HepG2 (cell line): ENCODE measurements around the gene FLAD1. TPM values are rescaled to one million over a fixed set of nuclear protein-coding genes. Genes with fewer than 3 reads are reported as not detected.

Experiments used
- ATAC-seq: fragments of 200-7000 bp; cut with Tn5 transposase; 3 replicates; pipeline ENCODE4 v1.9.1; 2020; ENCODE audit warnings: mild to moderate bottlenecking, moderate library complexity
- Bru-seq: library from RNA; stranded (reverse); fragments of 400-500 nt; gene quantifications from one replicate; lab custom pipeline; 2021; lab: Mats Ljungman, UMichigan
- BruChase-seq, 2 experiments: library from RNA; stranded (reverse); fragments of 400-500 nt; gene quantifications; one replicate each; lab custom pipeline; 2021; lab: Mats Ljungman, UMichigan
- BruUV-seq: library from RNA; stranded (reverse); fragments of 400-500 nt; replicated peaks from 2 replicates; lab custom pipeline; 2021; lab: Mats Ljungman, UMichigan
- CTCF ChIA-PET: fragments of 300-600 bp; formaldehyde crosslinking; extraction: SDS; loops from one replicate; lab custom pipeline; 2021; ENCODE audit warnings: low total read pairs, inconsistent platforms, low intra/inter-chr PET ratio; lab: Yijun Ruan, JAX
- POLR2A ChIA-PET: fragments of 350-600 bp; sonication (Branson Sonifier 250); formaldehyde crosslinking; loops from one replicate; lab custom pipeline; 2020; ENCODE audit warnings: antibody characterized with exemption, inconsistent platforms; lab: Yijun Ruan, JAX
- DNase-seq: peaks from one replicate; pipeline ENCODE4 v3.0.0-alpha.2; 2015; ENCODE audit warnings: low spot score
- FAIRE-seq: peaks from 3 replicates; lab custom pipeline; 2011; peaks lifted over from hg19 to GRCh38; lab: Jason Lieb, UNC
- H2AFZ ChIP-seq: one replicate; pipeline ENCODE4 v1.6.1; 2011; ENCODE audit warnings: low read length, inconsistent platforms
- H3K27ac ChIP-seq: fragments of 300-600 bp; 3 replicates; pipeline ENCODE4 v1.8.0; 2011; ENCODE audit warnings: mixed run types, mild to moderate bottlenecking, mixed read lengths, low read length, inconsistent platforms; ENCODE audit not compliant: insufficient read depth; ENCODE audit errors: extremely low read length
- H3K27me3 ChIP-seq, 2 experiments: fragments of 200-600 bp in 1 of 2; 2 replicates in 1 of 2; 3 replicates in 1 of 2; pipeline versions ENCODE4 v1.6.0 to v1.8.0; 2011; ENCODE audit warnings: low read length in 2 of 2, mild to moderate bottlenecking in 2 of 2, moderate library complexity in 2 of 2, inconsistent platforms in 1 of 2; ENCODE audit not compliant: insufficient read depth in 2 of 2, control insufficient read depth in 1 of 2
- H3K36me3 ChIP-seq, 2 experiments: fragments of 200-600 bp in 1 of 2; replicated peaks in 1 of 2; 2 replicates in 1 of 2; 3 replicates in 1 of 2; pipeline versions ENCODE4 v1.5.1 to v1.8.0; 2011; ENCODE audit warnings: low read length in 2 of 2, inconsistent platforms in 1 of 2; ENCODE audit not compliant: insufficient read depth in 2 of 2, control insufficient read depth in 1 of 2
- H3K4me1 ChIP-seq: 2 replicates; pipeline ENCODE4 v1.5.1; 2012; ENCODE audit warnings: low read length, inconsistent platforms; ENCODE audit not compliant: insufficient read depth
- H3K4me2 ChIP-seq: 2 replicates; pipeline ENCODE4 v1.6.0; 2011; ENCODE audit warnings: low read depth, low read length, inconsistent platforms
- H3K4me3 ChIP-seq, 3 experiments: fragments of 200-600 bp in 1 of 3; sonication (generic), shearing (Covaris generic) in 1 of 3; replicated peaks in 1 of 3; 2 replicates each; pipeline ENCODE4 v1.5.1; 2011 to 2016; ENCODE audit warnings: low read length in 3 of 3, inconsistent platforms in 2 of 3, low read depth in 2 of 3, mild to moderate bottlenecking in 2 of 3, control low read depth in 1 of 3, mixed read lengths in 1 of 3; ENCODE audit not compliant: insufficient read depth in 1 of 3
- H3K79me2 ChIP-seq: one replicate; pipeline ENCODE4 v1.6.1; 2011; ENCODE audit warnings: low read length, inconsistent platforms; ENCODE audit not compliant: insufficient read depth
- H3K9ac ChIP-seq: 2 replicates; pipeline ENCODE4 v1.6.0; 2011; ENCODE audit warnings: mild to moderate bottlenecking, low read depth, low read length, inconsistent platforms; ENCODE audit not compliant: insufficient read depth
- H3K9me3 ChIP-seq: 2 replicates; pipeline ENCODE4 v1.5.1; 2012; ENCODE audit warnings: mild to moderate bottlenecking, low read length
- H4K20me1 ChIP-seq: 2 replicates; pipeline ENCODE4 v1.6.0; 2011; ENCODE audit warnings: inconsistent platforms, mild to moderate bottlenecking, low read length, moderate library complexity; ENCODE audit not compliant: insufficient read depth
- BRCA1 ChIP-seq: sonication (generic); formaldehyde crosslinking; IDR thresholded peaks from 2 replicates; pipeline ENCODE4 v1.4.0; 2020; ENCODE audit warnings: missing genetic modification reagents
- CBX5 ChIP-seq: sonication (generic); formaldehyde crosslinking; IDR thresholded peaks from 2 replicates; pipeline ENCODE4 v1.4.0; 2020; ENCODE audit warnings: missing genetic modification reagents, borderline replicate concordance
- ETV6 ChIP-seq: sonication (generic); formaldehyde crosslinking; conservative IDR thresholded peaks from 2 replicates; pipeline ENCODE4 v1.4.0; 2020; ENCODE audit warnings: missing genetic modification reagents
- FOXO4 ChIP-seq: sonication (generic); formaldehyde crosslinking; conservative IDR thresholded peaks from 2 replicates; pipeline ENCODE4 v1.8.1; 2023; ENCODE audit warnings: missing genetic modification reagents
- GATAD2A ChIP-seq: IDR thresholded peaks from 2 replicates; pipeline ENCODE4 v1.6.1; 2016
- ONECUT2 ChIP-seq: sonication (generic); formaldehyde crosslinking; IDR thresholded peaks from 2 replicates; pipeline ENCODE4 v1.4.0; 2020; ENCODE audit warnings: missing genetic modification reagents
- ZIK1 ChIP-seq: sonication (generic); formaldehyde crosslinking; IDR thresholded peaks from 2 replicates; pipeline ENCODE4 v1.5.0; 2020; ENCODE audit warnings: mild to moderate bottlenecking, low read depth, missing genetic modification reagents, borderline replicate concordance
- ZNF672 ChIP-seq: sonication (generic); formaldehyde crosslinking; IDR thresholded peaks from 2 replicates; pipeline ENCODE4 v1.8.1; 2022; ENCODE audit warnings: missing genetic modification reagents
- ZNF841 ChIP-seq: sonication (generic); formaldehyde crosslinking; IDR thresholded peaks from 2 replicates; pipeline ENCODE4 v1.8.1; 2023; ENCODE audit warnings: missing genetic modification reagents, borderline replicate concordance
- WGBS: methylation state at CpG from one replicate; pipeline ENCODE4 v1.1.6; 2017; ENCODE audit warnings: low lambda C conversion rate; 5-methylcytosine and 5-hydroxymethylcytosine counted together
- in situ Hi-C: cut with HindIII; loops from 2 replicates; pipeline ENCODE4 v1.10.0; 2017; ENCODE audit warnings: low pct_unique_long_range_greater_than_20kb; ENCODE audit not compliant: extremely low pct_ligation_motif_present
- intact Hi-C: fragments of 100-400 bp; cut with micrococcal nuclease; formaldehyde crosslinking; loops from one replicate; pipeline ENCODE4 v1.10.0; 2022; ENCODE audit not compliant: unreplicated experiment
- long read RNA-seq, 2 experiments: library from RNA in 1 of 2; library from polyadenylated mRNA in 1 of 2; stranded (forward) in 1 of 2; unstranded in 1 of 2; transcript quantifications; one replicate each; pipeline ENCODE4 v2.0.0, GENCODE V29; 2019 to 2022
- polyA minus RNA-seq, 3 experiments: library from RNA; depleted of rRNA, polyadenylated mRNA; stranded (reverse); fragments of >200 nt; gene quantifications; 2 replicates each; pipeline ENCODE4 v1.2.3, GENCODE V29; 2011; ENCODE audit warnings: low replicate concordance in 1 of 3
- polyA plus RNA-seq, 8 experiments: library from polyadenylated mRNA; depleted of rRNA in 3 of 8; stranded (reverse) in 7 of 8; unstranded in 1 of 8; fragments of >200 nt; fragmentation: Illumina TruSeq in 4 of 8; extraction: Trizol in 4 of 8; gene quantifications; 2 replicates each; pipeline versions ENCODE4 v1.2.1 to v1.2.3, GENCODE V29; 2011 to 2016; ENCODE audit warnings: low read depth in 4 of 8, missing spikeins in 1 of 8, mixed read lengths in 1 of 8; ENCODE audit not compliant: insufficient read depth in 1 of 8
- total RNA-seq, 5 experiments: library from RNA; depleted of rRNA; stranded (reverse); fragments of >200 nt; fragmentation: Illumina TruSeq; extraction: Trizol; gene quantifications; 2 replicates each; pipeline ENCODE4 v1.2.3, GENCODE V29; 2016; ENCODE audit warnings: low read depth in 1 of 5
- TF ChIP-seq, protein P1 (sequence below): sonication (generic); formaldehyde crosslinking; IDR thresholded peaks from 2 replicates; pipeline ENCODE4 v1.4.0; 2020; ENCODE audit warnings: missing genetic modification reagents
- TF ChIP-seq, protein P2 (sequence below): sonication (generic); formaldehyde crosslinking; IDR thresholded peaks from 2 replicates; pipeline ENCODE4 v1.5.0; 2020; ENCODE audit warnings: mild to moderate bottlenecking, missing genetic modification reagents, borderline replicate concordance

The FLAD1 gene
- total RNA-seq (2016; rRNA removed; fragmentation: Illumina TruSeq; extraction: Trizol) (32.8 and 32.9 TPM in 2 replicates), polyA plus RNA-seq (2011; rRNA removed) (25.9 and 30.3 TPM in 2 replicates), polyA minus RNA-seq (2011; rRNA and poly(A)+ RNA removed; ENCODE audit: low replicate concordance) (34.0 and 163 TPM in 2 replicates), Bru-seq, nascent RNA (percentile 64 among the genes with signal in this experiment), BruChase-seq, experiment 1, labeled RNA remaining after a 6-hour chase (percentile 75 among the genes with signal in this experiment), BruChase-seq, experiment 2, labeled RNA remaining after a 2-hour chase (percentile 72 among the genes with signal in this experiment)
- 21.5 and 22.7 TPM in 2 replicates for total RNA-seq (2016; cell fraction: cytosol; rRNA removed; fragmentation: Illumina TruSeq; extraction: Trizol; ENCODE audit: low read depth)
- 29.0 and 37.1 TPM in 2 replicates for total RNA-seq (2016; cell fraction: insoluble cytoplasmic fraction; rRNA removed; fragmentation: Illumina TruSeq; extraction: Trizol)
- 23.4 and 27.9 TPM in 2 replicates for total RNA-seq (2016; cell fraction: membrane; rRNA removed; fragmentation: Illumina TruSeq; extraction: Trizol)
- 37.9 and 38.9 TPM in 2 replicates for total RNA-seq (2016; cell fraction: nucleus; rRNA removed; fragmentation: Illumina TruSeq; extraction: Trizol)
- 16.4 and 22.8 TPM in 2 replicates for polyA plus RNA-seq (2011; cell fraction: cytosol; rRNA removed)
- 84.3 and 94.4 TPM in 2 replicates for polyA plus RNA-seq (2011; cell fraction: nucleus; rRNA removed)
- polyA plus RNA-seq (2012), result 15.3 and 18.2 TPM in 2 replicates
- polyA plus RNA-seq (2016; cell fraction: cytosol; fragmentation: Illumina TruSeq; extraction: Trizol; ENCODE audit: low read depth), result 17.3 and 18.3 TPM in 2 replicates
- 28.5 and 31.1 TPM in 2 replicates for polyA plus RNA-seq (2016; cell fraction: insoluble cytoplasmic fraction; fragmentation: Illumina TruSeq; extraction: Trizol; ENCODE audit: low read depth)
- polyA plus RNA-seq (2016; cell fraction: membrane; fragmentation: Illumina TruSeq; extraction: Trizol; ENCODE audit: low read depth), result 17.7 and 19.3 TPM in 2 replicates
- polyA plus RNA-seq (2016; cell fraction: nucleus; fragmentation: Illumina TruSeq; extraction: Trizol; ENCODE audit: insufficient read depth, low read depth), result 64.3 and 72.6 TPM in 2 replicates
- 7.6 and 9.5 TPM in 2 replicates for polyA minus RNA-seq (2011; cell fraction: cytosol; rRNA and poly(A)+ RNA removed)
- 15.7 and 16.8 TPM in 2 replicates for polyA minus RNA-seq (2011; cell fraction: nucleus; rRNA and poly(A)+ RNA removed)
- long read RNA-seq, experiment 1, transcript FLAD1-201 (7 exons, 2,160 nt), result minor isoform, 5 of 39 reads
- long read RNA-seq, experiment 1, transcript FLAD1-203 (8 exons, 1,730 nt), result major isoform, 12 of 39 reads
- long read RNA-seq, experiment 1, partial matches to known transcripts, result 11 of 39 reads
- long read RNA-seq, experiment 1, other reads (novel, unspliced or antisense), result 9 of 39 reads
- long read RNA-seq, experiment 2, transcript FLAD1-201 (7 exons, 2,160 nt), result minor isoform, 6 of 67 reads
- long read RNA-seq, experiment 2, transcript FLAD1-203 (8 exons, 1,730 nt), result major isoform, 34 of 67 reads
- long read RNA-seq, experiment 2, partial matches to known transcripts, result 18 of 67 reads
- long read RNA-seq, experiment 2, other reads (novel, unspliced or antisense), result 7 of 67 reads

DNA sequence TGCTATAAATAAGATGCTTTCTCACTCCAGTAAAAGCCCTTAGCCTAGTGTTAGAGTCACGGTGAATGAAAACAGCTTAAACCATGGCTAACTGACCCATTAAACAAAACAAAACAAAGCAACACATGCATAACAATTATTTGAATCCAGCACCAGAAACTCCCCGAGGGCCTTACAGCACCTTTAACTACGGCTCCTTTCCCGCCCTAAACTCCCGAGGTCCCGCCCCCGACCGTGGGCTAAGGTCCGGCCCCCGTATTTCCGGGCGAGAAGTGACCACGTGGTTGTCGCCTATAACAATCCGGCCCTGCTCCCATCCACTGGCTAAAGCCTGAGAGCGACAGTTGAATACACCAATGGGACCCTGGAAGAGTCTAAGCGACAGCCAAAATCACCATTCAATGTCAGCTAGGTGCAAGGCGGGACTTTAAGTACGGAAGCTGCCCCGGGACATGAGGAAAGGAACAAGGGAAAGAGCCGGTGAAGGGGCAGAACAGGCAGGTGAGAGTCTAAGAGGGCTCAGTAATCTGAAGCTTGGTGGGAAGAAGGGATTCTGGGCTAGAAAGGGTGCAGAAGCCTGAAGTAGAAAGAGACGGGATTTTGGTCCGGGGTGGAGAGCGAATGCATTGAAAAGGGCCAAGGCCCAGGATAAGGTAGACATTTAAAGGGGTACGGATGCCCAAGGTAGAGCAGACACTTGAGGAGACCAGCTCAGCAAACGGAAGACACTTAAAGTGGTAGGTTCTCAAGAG, at the start of gene FLAD1:
TSS of gene FLAD1 (plus strand) at position 448 of the 752 bp plus-strand sequence. CDS start 351 bp downstream, outside the sequence.
- WGBS, result 2% methylated on average over 14 of the region's 26 CpGs
- TF ChIP-seq, protein P1, sequence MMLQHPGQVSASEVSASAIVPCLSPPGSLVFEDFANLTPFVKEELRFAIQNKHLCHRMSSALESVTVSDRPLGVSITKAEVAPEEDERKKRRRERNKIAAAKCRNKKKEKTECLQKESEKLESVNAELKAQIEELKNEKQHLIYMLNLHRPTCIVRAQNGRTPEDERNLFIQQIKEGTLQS (CRISPR knock-in tag), result no peak
- TF ChIP-seq FOXO4 (CRISPR knock-in tag), result no peak
- no peak for TF ChIP-seq ZNF672 (CRISPR knock-in tag)
- TF ChIP-seq ETV6, result no peak
- TF ChIP-seq ZNF841 (CRISPR knock-in tag), result no peak
- TF ChIP-seq ONECUT2, result no peak
- no peak for TF ChIP-seq ZIK1
- TF ChIP-seq CBX5 (CRISPR knock-in tag), result no peak
- TF ChIP-seq BRCA1 (CRISPR knock-in tag), result no peak
- no peak; the same call in 1 of the 2 replicates for TF ChIP-seq GATAD2A (CRISPR knock-in tag)
- TF ChIP-seq, protein P2, sequence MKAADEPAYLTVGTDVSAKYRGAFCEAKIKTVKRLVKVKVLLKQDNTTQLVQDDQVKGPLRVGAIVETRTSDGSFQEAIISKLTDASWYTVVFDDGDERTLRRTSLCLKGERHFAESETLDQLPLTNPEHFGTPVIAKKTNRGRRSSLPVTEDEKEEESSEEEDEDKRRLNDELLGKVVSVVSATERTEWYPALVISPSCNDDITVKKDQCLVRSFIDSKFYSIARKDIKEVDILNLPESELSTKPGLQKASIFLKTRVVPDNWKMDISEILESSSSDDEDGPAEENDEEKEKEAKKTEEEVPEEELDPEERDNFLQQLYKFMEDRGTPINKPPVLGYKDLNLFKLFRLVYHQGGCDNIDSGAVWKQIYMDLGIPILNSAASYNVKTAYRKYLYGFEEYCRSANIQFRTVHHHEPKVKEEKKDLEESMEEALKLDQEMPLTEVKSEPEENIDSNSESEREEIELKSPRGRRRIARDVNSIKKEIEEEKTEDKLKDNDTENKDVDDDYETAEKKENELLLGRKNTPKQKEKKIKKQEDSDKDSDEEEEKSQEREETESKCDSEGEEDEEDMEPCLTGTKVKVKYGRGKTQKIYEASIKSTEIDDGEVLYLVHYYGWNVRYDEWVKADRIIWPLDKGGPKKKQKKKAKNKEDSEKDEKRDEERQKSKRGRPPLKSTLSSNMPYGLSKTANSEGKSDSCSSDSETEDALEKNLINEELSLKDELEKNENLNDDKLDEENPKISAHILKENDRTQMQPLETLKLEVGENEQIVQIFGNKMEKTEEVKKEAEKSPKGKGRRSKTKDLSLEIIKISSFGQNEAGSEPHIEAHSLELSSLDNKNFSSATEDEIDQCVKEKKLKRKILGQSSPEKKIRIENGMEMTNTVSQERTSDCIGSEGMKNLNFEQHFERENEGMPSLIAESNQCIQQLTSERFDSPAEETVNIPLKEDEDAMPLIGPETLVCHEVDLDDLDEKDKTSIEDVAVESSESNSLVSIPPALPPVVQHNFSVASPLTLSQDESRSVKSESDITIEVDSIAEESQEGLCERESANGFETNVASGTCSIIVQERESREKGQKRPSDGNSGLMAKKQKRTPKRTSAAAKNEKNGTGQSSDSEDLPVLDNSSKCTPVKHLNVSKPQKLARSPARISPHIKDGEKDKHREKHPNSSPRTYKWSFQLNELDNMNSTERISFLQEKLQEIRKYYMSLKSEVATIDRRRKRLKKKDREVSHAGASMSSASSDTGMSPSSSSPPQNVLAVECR (CRISPR knock-in tag), result peak; percentile 92

More for the DNA sequence above, at the start of gene FLAD1:
- H3K79me2 ChIP-seq, result peaks cover 30% of the 10 kb centered on the region
- CTCF ChIA-PET, result interaction anchor here (0.9 kb wide), 1 partner anchor 34 kb away, joined by 5 read pairs; no protein-coding TSS in a partner anchor
- H3K4me1 ChIP-seq, result peaks cover 34% of the 10 kb centered on the region
- peak within 1 kb of the TSS; percentile 64 for H3K27ac ChIP-seq
- peaks cover 3 to 15% of the 10 kb centered on the region in 2 experiments for H3K36me3 ChIP-seq
- no TSS peak for BruUV-seq
- ATAC-seq (peak; percentile 99), DNase-seq (peak; percentile 99), FAIRE-seq (peak; percentile 95)
- H3K4me3 ChIP-seq, result peak within 1 kb of the TSS; percentile 74 to 86 (median 76)
- H2AFZ ChIP-seq, result no peak within 1 kb of the TSS
- H3K27me3 ChIP-seq, result no peaks in the 10 kb centered on the region
- no peaks in the 10 kb centered on the region for H3K9me3 ChIP-seq
- in situ Hi-C loops, result loop anchor here (5.0 kb wide), 1 partner anchor 79 kb away; the partner anchor contains the start of gene EFNA4
- intact Hi-C loops, result no loop called here
- POLR2A ChIA-PET, result interaction anchor here (0.7 to 2.9 kb wide), 11 partner anchors 10 to 68 kb away, joined by 3 to 78 read pairs (median 5); partner anchors contain the start of genes ADAM15, CKS1B, LENEP and PBXIP1
- H3K9ac ChIP-seq, result peak within 1 kb of the TSS; percentile 87
- H3K4me2 ChIP-seq, result peak within 1 kb of the TSS; percentile 90
- no peaks in the 10 kb centered on the region for H4K20me1 ChIP-seq
